OCI-M2 (cell line): ENCODE results near the gene MEG3.

Experiments used
- DNase-seq: peaks from one replicate; lab custom pipeline; 2025; ENCODE audit not compliant: unreplicated experiment; lab: John Stamatoyannopoulos, UW

MEG3 gene

GRCh38 chr14:100862277-100862676 lies 36.4 kb downstream of the MEG3 start:
- no peak for DNase-seq

GRCh38 chr14:100862793-100863192 lies 36.9 kb downstream of the MEG3 start:
- DNase-seq, result no peak

- no peak for DNase-seq
Observed at GRCh38 chr14:100864206-100864605, 38.3 kb downstream of the MEG3 start.

- no peak for DNase-seq
Observed at GRCh38 chr14:100864960-100865681, 39.2 kb downstream of the MEG3 start.

GRCh38 chr14:100865682-100866591 lies 40.0 kb downstream of the MEG3 start:
- DNase-seq, result no peak

- no peak for DNase-seq
Observed at GRCh38 chr14:100866666-100867630, 41.0 kb downstream of the MEG3 start.

- DNase-seq, result no peak
Observed at GRCh38 chr14:100867631-100868315, 41.9 kb downstream of the MEG3 start.

GRCh38 chr14:100868621-100869370 lies 42.9 kb downstream of the MEG3 start:
- DNase-seq, result no peak

GRCh38 chr14:100871234-100872186 lies 45.6 kb downstream of the MEG3 start:
- DNase-seq, result no peak

GRCh38 chr14:100872259-100873095 lies 46.6 kb downstream of the MEG3 start:
- no peak for DNase-seq

GRCh38 chr14:100873096-100873482 lies 47.2 kb downstream of the MEG3 start:
- DNase-seq, result no peak

- DNase-seq, result no peak
Observed at GRCh38 chr14:100874051-100874410, 48.1 kb downstream of the MEG3 start.

GRCh38 chr14:100874411-100875091 lies 48.6 kb downstream of the MEG3 start:
- no peak for DNase-seq

GRCh38 chr14:100875126-100875525 lies 49.2 kb downstream of the MEG3 start:
- no peak for DNase-seq

GRCh38 chr14:100875861-100876590 lies 50.1 kb downstream of the MEG3 start:
- DNase-seq, result no peak

- no peak for DNase-seq
Observed at GRCh38 chr14:100878271-100879146, 52.6 kb downstream of the MEG3 start.
